Measurements from ENCODE around the gene GRIFIN.

GRIFIN gene

GRCh38 chr7:2512713-2513112 is 36.5 kb upstream of the GRIFIN start:
- no peak for DNase-seq

DNA sequence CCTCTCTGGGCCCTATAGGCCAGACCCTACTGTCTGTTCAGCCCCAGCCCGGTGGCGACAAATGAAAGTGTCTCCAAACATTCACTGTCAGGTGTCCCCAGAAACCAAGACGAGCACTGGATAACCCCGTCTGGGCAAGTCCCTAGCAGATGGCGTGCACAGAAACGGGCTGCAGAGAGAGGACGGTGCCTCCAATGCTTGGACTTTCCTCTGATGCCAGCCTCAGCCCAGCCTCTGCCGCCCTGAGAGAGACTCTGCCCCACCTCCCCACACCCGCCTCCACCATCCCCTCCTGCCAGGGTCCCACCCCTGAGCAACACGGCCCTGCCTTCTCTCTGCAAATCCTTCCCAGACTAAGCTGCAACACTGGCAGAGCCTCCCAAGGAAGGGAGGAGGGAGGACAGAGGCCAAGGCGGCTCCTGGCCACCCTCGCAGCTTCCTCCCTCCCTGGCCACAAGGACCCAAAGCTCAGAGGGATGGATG is 36.0 kb upstream of the GRIFIN start:
- peak; percentile 38 to 67 (median 51) for DNase-seq

DNA sequence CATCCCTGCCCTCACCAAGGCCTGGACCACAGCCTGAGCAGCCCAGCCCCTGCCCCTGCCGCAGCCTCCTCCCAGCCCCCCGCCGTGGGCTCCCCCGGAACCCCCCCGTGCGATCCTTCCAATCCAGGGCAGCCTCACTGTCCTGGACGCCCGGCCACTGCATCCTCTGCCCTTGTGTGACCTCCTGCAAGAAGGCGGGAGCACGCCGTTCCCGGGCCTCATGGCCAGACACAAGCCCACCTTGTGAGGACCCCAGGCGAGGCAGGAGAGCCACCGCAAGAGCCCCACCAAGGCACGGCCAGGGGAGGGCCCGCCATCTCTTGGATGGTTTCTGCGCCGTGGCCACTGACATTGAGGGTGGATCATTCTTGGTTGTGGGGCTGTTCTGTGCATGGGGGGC is 35.6 kb upstream of the GRIFIN start:
- no peak for DNase-seq

DNA sequence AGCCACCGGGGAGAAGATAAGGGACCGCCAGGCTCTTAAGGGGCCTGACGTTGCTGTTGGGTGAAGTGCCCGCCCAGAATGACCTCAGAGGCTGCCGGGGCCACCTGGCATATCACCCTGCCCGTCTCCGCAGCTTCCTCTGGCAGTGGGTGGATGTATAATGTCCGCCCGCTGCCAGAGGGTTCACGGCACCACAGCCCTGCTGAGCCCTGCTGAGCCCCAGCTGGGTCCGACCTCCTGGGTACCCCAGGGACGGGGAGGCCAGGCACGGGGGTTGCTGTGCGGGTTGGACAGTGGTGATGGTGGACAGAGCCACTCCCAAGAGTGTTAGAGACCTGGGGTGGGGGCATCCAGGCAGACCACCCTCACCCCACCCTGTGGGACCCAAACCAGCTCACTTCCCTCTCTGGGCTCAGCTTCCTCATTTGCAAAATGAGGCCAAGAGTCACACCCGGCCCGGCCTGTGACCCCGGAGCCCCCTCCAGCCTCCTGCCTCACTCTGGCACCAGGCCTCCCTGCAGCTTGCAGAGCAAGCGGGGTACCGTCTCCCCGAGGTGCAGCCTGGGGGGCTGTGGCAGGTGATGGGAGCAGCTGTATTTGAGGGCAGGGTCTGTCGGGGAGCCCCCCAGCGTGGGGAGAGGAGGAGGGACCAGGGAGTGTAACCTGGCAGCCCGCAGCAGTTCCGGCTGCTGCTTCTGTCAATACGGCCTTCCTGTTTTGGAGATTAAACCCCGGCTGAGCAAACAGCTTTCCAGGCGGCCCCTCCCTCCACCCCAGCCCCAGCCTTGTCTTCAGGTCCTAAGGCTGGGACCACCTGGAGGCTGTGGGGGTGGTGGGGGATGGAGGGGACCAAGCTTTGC is 34.9 kb upstream of the GRIFIN start:
- peak; percentile 77 to 87 (median 82) for DNase-seq

DNA sequence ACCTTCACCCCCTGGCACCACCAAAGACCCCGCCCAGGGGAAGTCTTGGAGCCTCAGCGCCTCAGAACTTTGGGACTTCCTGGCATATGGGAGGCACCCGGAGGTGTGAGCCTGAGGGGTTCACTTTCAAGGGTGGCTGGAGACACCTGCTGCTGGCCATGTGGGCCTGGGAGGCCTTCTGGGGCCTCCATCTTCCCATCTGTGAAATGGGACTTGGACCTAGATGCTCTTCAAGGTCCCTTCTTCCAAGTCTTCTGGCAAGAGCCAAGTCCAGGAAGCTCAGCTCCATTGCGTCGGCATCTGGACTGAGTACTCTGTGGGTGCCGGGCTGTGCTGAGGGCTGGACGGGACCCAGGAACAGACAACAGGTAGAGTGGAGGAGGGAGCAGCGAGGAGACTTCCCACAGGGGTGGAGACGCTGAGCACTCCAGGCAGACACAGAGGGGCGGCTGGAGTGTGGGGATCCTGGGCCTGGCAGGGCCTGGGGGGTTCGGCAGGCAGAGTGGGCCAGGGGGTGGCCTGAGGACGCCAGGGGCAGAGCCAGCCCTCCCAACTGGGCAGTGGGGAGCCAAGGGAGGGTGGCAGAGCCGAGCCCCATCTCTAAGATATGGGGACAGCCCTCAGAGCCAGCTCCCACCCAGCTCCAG is 34.1 kb upstream of the GRIFIN start:
- no peak for DNase-seq

- DNase-seq, result no peak
Observed at GRCh38 chr7:2509298-2509906, 33.2 kb upstream of the GRIFIN start.

DNA sequence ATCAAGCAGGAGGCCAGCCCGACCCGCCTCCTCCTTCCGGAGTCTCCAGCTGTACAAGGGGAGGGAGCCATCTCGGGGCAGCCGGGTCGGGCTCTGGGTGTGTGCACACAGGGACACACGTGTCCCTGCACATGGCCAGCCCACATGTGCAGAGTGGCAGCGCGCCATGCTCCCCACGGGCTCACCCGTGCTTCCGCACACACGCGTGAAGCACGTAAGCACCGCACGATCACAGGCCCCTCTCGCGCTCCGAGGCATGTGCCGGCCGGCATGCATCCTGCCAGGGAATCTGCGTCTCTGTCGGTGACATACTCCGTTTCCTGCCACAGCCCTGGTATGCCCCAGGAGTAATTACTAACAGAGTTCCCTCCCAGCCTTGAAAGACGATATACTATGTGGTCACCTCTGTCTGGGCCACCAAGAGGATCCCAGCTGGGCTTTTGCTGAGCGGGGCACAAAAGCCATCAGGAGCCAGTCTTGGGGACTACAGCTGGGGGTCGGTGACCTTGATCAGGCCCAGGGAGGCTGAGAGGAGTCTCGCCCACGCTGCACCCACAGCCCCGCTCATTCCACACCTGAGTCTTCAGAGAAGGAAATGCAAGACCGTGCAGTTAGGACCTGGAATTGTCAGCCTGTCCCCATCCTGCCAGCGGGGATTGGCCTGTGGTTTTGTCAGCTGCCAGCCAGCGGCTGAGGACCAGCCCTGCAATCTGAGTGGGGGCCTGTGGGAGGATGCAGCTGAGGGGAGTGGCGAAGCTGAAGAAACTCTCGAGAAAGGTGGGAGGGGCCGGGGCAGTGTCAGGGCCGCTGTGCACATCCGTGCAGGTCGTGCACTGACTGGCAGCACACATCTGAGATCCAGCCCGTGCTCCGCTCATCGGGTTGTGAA is 32.4 kb upstream of the GRIFIN start:
- peak; percentile 79 to 88 (median 84) for DNase-seq

DNA sequence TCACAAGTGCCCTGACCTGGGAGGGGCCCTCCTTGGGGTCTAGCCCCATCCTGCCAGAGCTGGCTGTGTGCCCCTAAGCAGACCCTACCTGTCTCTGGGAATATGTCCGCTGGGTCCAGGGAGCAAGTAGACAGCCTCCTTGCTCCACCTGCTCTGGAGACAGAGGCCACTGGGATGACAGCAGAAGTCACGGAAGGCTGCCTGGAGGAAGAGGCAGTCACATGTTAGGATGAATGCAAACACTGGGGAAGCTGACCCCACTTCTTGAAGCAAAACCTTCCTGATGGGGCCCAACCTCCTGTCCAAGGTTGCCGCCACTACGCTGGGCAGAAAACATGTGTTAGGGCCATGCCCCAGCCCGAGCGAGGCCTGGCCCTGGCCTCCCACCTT is 31.7 kb upstream of the GRIFIN start:
- no peak for DNase-seq

DNA sequence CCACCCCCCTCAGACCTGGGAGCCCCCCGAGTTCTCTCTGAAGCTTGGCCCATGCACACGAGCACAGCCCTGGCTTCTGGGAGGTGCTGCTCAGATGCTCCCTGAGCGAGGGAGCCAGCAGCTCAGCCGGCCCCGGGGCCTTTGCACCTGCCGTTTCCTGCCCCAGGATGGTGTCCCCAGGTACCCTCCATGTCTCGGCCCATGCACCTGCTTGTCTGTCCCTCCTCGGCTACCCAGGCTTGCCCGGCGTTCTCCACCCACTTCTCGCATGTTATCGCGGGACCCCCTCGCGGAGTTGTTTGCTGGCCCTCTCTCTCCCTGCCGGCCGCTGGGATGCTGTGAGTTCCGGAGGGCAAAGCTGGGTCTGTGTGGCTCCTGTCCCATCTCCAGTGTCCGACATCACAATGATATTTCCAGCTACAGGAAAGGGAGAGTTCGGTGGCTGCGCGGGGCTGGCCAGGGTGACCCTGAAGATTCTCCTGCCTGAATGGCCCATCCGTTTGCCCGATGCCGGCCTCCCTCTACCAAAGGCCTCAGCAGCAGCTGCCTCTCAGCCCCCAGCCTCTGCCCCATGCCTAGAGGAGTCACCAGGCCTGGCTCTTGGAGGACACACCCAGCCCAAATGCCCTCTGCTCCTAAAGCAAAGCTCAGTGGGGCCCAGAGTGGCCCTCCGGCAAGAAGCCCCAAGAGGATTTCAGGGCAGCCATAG is 31.2 kb upstream of the GRIFIN start:
- DNase-seq, result no peak

DNA sequence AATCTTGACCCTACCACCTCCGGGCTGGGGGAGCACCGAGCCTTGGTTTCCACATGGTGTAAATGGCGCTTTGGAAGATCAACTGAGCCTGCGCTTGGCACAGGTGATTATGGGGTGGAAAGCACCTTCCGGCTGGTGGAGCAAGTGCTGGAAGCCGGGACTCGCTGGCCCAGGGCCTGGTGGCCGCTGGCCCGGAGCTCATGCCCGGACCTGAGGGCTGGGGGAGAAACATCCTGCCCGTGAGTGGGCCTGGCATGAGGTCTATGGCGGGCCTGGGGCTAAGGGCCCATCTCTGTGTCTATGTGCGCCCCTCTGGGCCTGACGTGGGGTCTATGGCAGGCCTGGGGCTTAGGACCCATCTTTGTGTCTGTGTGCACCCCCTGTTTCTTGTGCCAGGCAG is 29.2 kb upstream of the GRIFIN start:
- DNase-seq, result no peak

DNA sequence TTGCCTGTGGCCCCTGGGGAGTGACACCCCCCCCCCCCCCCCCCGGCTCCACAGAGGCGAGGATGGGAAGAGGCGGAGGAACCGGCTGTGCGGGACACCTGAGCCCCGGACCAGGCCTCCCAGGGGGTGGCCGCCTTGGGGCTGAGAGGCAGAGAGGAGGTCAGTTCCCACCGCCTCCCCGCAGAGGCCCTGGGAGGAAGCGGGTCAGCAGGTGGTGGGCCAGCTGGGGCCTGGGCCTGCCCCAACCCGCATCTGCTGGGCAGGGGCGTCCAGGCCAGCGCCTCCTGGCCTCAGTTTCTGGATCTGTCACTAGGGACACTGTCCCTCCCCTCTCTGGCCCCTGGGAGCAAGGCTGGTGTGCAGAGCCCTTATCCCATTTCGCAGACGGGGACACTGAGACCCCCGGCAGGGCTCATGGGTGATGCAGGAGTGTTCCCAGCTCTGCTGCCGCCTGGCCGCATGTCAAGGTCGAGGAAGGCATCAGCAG is 28.7 kb upstream of the GRIFIN start:
- no peak for DNase-seq

- DNase-seq, result no peak
Observed at GRCh38 chr7:2504128-2504888, 28.1 kb upstream of the GRIFIN start.

GRCh38 chr7:2503056-2503941 is 27.1 kb upstream of the GRIFIN start:
- DNase-seq, result no peak

- DNase-seq, result no peak
Observed at GRCh38 chr7:2502647-2502966, 26.4 kb upstream of the GRIFIN start.

DNA sequence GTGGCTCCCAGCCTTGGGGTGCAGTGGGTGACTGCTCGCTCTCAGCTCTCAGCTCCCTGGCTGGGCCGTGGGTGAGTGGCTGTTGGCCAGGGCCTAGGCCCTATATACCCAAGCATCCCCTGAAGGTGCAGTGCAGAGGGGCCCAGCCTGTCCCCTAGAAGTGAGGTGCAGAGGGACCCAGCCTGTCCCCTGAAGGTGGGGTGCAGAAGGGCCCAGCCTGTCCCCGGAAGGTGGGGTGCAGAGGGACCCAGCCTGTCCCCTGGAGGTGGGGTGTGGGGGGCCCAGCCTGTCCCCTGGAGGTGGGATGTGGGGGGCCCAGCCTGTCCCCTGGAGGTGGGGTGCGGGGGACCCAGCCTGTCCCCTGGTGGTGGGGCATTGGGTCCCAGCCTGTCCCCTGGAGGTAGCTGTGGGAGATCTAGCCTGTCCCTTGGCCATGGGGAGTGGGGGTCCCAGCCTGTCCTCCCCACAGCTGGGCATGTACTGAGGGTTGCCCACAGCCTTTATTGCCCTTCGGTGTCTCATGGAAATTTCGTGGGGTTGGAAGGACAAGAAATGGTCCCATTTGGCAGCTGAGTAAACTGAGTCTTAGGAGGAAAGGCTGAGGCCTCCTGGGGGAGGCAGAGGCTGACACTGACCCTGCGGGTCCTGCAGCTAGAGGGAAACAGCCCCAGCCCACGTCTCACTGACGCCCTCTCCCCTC is 25.9 kb upstream of the GRIFIN start:
- DNase-seq, result no peak

- DNase-seq, result no peak
Observed at GRCh38 chr7:2500701-2501100, 24.5 kb upstream of the GRIFIN start.

GRCh38 chr7:2499719-2500430 is 23.7 kb upstream of the GRIFIN start:
- DNase-seq, result no peak

DNA sequence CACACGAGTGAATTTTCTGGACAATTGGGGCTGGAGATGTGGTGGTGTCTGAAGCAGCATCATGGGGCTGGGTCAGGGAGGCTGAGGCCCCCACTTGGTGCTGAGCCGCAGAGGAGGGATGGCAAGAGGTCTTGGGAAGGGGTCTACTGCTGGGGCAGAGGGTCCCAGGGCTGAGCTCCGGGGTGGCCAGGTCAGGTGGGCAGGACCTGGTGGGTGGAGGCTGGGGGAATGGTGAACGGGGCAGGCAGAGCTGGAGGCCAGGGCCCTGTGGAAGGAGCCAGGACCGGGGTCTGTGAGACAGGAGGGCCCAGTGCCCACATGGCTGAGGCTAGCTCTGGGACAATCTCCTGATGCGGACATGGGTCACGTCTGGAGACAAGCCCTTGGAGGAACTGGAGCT is 23.0 kb upstream of the GRIFIN start:
- DNase-seq, result no peak

DNA sequence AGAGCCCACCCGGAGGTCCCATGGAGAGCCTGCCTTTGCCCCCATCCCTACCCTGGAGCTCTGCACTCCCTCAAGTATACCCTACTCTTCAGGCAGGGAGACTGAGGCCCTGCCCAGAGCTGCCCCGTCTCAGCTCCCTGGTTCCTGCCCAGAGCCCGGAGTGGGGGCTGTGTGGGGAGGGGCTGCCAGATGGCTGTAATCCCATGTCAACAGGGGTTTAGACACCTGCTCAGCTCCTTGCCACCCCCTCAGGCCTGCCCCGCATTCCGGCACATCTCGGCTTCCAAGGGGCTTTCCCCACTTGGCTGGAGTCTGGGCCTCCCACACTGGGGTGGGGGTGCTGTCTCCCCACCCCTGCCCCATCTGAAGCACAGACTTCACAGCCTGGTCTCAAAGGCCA is 22.5 kb upstream of the GRIFIN start:
- DNase-seq, result no peak

Data from suppressor macrophage (primary cell).